GM12878 (cell line): Measurements from ENCODE around the gene TUBA3E. TPM values are rescaled to one million over a fixed set of nuclear protein-coding genes. Genes with fewer than 3 reads are reported as not detected.
"Not testable (repeated sequence)": the region's sequence is repeated elsewhere in the genome, so short reads cannot be mapped to it uniquely, and the experiment has no call there.

Experiments
- ATAC-seq: fragments of 200-7000 bp; cut with Tn5 transposase; 3 replicates; pipeline ENCODE4 v1.9.1; 2020; ENCODE audit warnings: mild to moderate bottlenecking, moderate library complexity
- BruUV-seq: library from RNA; stranded (reverse); fragments of 400-500 nt; replicated peaks from 2 replicates; lab custom pipeline; 2021; lab: Mats Ljungman, UMichigan
- CTCF ChIA-PET: fragments of 300-600 bp; sonication (Branson Sonifier 250); formaldehyde crosslinking; extraction: SDS; loops from one replicate; lab custom pipeline; 2021; ENCODE audit warnings: inconsistent platforms; lab: Yijun Ruan, JAX
- POLR2A ChIA-PET: fragments of 350-600 bp; formaldehyde crosslinking; extraction: SDS; loops from one replicate; lab custom pipeline; 2021; ENCODE audit warnings: inconsistent platforms; lab: Charles Lee
- RAD21 ChIA-PET: fragments of 300-600 bp; sonication (Branson Sonifier 250); formaldehyde crosslinking; loops from one replicate; lab custom pipeline; 2023; ENCODE audit warnings: antibody characterized with exemption; ENCODE audit not compliant: unreplicated experiment; lab: Charles Lee
- SMC1A ChIA-PET: fragments of 300-600 bp; sonication (Branson Sonifier 250); formaldehyde crosslinking; loops from one replicate; lab custom pipeline; 2023; ENCODE audit not compliant: unreplicated experiment, uncharacterized antibody; lab: Charles Lee
- DNase-seq: peaks from one replicate; pipeline ENCODE4 v3.0.0-alpha.2; 2011; ENCODE audit warnings: low read depth, low spot score
- FAIRE-seq: peaks from 3 replicates; lab custom pipeline; 2011; peaks lifted over from hg19 to GRCh38; lab: Jason Lieb, UNC
- H2AFZ ChIP-seq: 2 replicates; pipeline ENCODE4 v1.6.0; 2011; ENCODE audit warnings: low read depth, low read length, control low read depth; ENCODE audit not compliant: control insufficient read depth
- H3K27ac ChIP-seq: 2 replicates; pipeline ENCODE4 v1.5.1; 2011; ENCODE audit warnings: control low read depth; ENCODE audit not compliant: control insufficient read depth, insufficient read depth
- H3K27me3 ChIP-seq, 2 experiments: replicated peaks in 1 of 2; 2 replicates each; pipeline versions ENCODE4 v1.6.0 to v1.6.1; 2011; ENCODE audit warnings: low read length in 1 of 2; ENCODE audit not compliant: control insufficient read depth in 2 of 2, insufficient read depth in 2 of 2
- H3K36me3 ChIP-seq, 2 experiments: 2 replicates each; pipeline ENCODE4 v1.5.1; 2011; ENCODE audit warnings: low read length in 1 of 2; ENCODE audit not compliant: control insufficient read depth in 2 of 2, insufficient read depth in 2 of 2
- H3K4me1 ChIP-seq: 2 replicates; pipeline ENCODE4 v1.6.1; 2011; ENCODE audit warnings: mild to moderate bottlenecking, low read length, moderate library complexity, mixed read lengths; ENCODE audit not compliant: control insufficient read depth, insufficient read depth
- H3K4me2 ChIP-seq: 2 replicates; pipeline ENCODE4 v1.6.0; 2011; ENCODE audit warnings: control low read depth; ENCODE audit not compliant: control insufficient read depth, insufficient read depth
- H3K4me3 ChIP-seq: fragments of 200-600 bp; sonication (generic); 2 replicates; pipeline ENCODE4 v1.5.1; 2016
- H3K79me2 ChIP-seq: 2 replicates; pipeline ENCODE4 v1.6.0; 2011; ENCODE audit warnings: low read length; ENCODE audit not compliant: control insufficient read depth, insufficient read depth
- H3K9ac ChIP-seq: 2 replicates; pipeline ENCODE4 v1.8.0; 2011; ENCODE audit warnings: low read length, control low read depth, mixed read lengths; ENCODE audit not compliant: control insufficient read depth, insufficient read depth
- H3K9me3 ChIP-seq: replicated peaks from 3 replicates; pipeline ENCODE4 v1.5.1; 2011; ENCODE audit warnings: mild to moderate bottlenecking, low read length; ENCODE audit not compliant: control insufficient read depth, insufficient read depth
- H4K20me1 ChIP-seq: 2 replicates; pipeline ENCODE4 v1.6.0; 2011; ENCODE audit not compliant: control insufficient read depth, insufficient read depth
- WGBS: methylation state at CpG from one replicate; pipeline ENCODE4 v1.1.6; 2016; ENCODE audit warnings: low lambda C conversion rate; ENCODE audit not compliant: insufficient replicate concordance, insufficient coverage; ENCODE audit errors: missing lambda C conversion rate; 5-methylcytosine and 5-hydroxymethylcytosine counted together
- in situ Hi-C: fragments of 300-500 bp; cut with MboI; formaldehyde crosslinking; loops from 9 replicates; pipeline ENCODE4 v1.14.3; 2018; ENCODE audit warnings: mixed read lengths
- intact Hi-C: fragments of 100-400 bp; cut with micrococcal nuclease; formaldehyde crosslinking; loops from one replicate; pipeline ENCODE4 v1.14.2; 2022; ENCODE audit not compliant: unreplicated experiment
- polyA plus RNA-seq, 11 experiments: library from polyadenylated mRNA; depleted of rRNA in 4 of 11; unstranded in 6 of 11; stranded (reverse) in 5 of 11; fragments of >200 nt; fragmentation: Nextera tagmentation in 4 of 11; fragmentation: Illumina TruSeq in 1 of 11; extraction: Ambion mirVana in 4 of 11; extraction: Trizol in 1 of 11; gene quantifications; 1 replicate in 1 of 11; 2 replicates in 10 of 11; pipeline versions ENCODE4 v1.2.1 to v1.2.3, GENCODE V29; 2011 to 2016; ENCODE audit warnings: inconsistent platforms in 2 of 11, missing spikeins in 2 of 11, low read depth in 1 of 11
- total RNA-seq, 4 experiments: library from RNA; depleted of rRNA in 3 of 4; stranded (reverse); fragments of >200 nt in 3 of 4; fragmentation: Illumina TruSeq in 1 of 4; extraction: Trizol in 1 of 4; gene quantifications; 2 replicates each; pipeline versions ENCODE4 v1.2.1 to v1.2.3, GENCODE V29; 2013 to 2021

Gene TUBA3E
- total and polyA plus RNA-seq, 10 of the 15 experiments (the other 5 are each of a cell fraction or from before 2014, with no cell fraction given): not detected

- POLR2A ChIA-PET, in situ Hi-C loops, DNase-seq, H4K20me1 ChIP-seq, H3K4me3 ChIP-seq, H3K9me3 ChIP-seq, FAIRE-seq, SMC1A ChIA-PET, RAD21 ChIA-PET, H3K27me3 ChIP-seq, H3K4me2 ChIP-seq, intact Hi-C loops, BruUV-seq, CTCF ChIA-PET, H3K27ac ChIP-seq, H3K9ac ChIP-seq, ATAC-seq, H2AFZ ChIP-seq, H3K79me2 ChIP-seq: not testable (repeated sequence)
- WGBS: 85% methylated on average over 6 of the region's 7 CpGs
- peaks cover 7 to 13% of the 10 kb centered on the region in 2 experiments; a peak in 3 of 4 replicates for H3K36me3 ChIP-seq
- peaks cover 14% of the 10 kb centered on the region for H3K4me1 ChIP-seq
Measured at GRCh38 chr2:130162486-130162885, 35.8 kb downstream of the TUBA3E start.

- H3K79me2 ChIP-seq, BruUV-seq, in situ Hi-C loops, DNase-seq, H2AFZ ChIP-seq, SMC1A ChIA-PET, H3K27me3 ChIP-seq, FAIRE-seq, CTCF ChIA-PET, RAD21 ChIA-PET, POLR2A ChIA-PET, H3K4me2 ChIP-seq, H3K9ac ChIP-seq, H3K4me3 ChIP-seq, H4K20me1 ChIP-seq, ATAC-seq, H3K27ac ChIP-seq, intact Hi-C loops, H3K9me3 ChIP-seq: not testable (repeated sequence)
- peaks cover 18% of the 10 kb centered on the region for H3K4me1 ChIP-seq
- H3K36me3 ChIP-seq: peaks cover 5 to 14% of the 10 kb centered on the region in 2 experiments; a peak in 3 of 4 replicates
- WGBS: 78% methylated on average over 22 of the region's 25 CpGs
Measured at GRCh38 chr2:130160838-130161705, 37.2 kb downstream of the TUBA3E start.
